ENCODE results near the gene BCL2L15.

- TF ChIP-seq CTCF (IDR thresholded peaks at IDR 0.05) (peak in 1 of 6 experiments; percentile 10), POLR2A (IDR thresholded peaks at IDR 0.05) (peak in 1 of 2 donors; percentile 21)
Measured at GRCh38 chr1:113929750-113930498, 42.5 kb upstream of the BCL2L15 start.
